GM13977 (cell line): ENCODE data around the gene MEMO1.
"Not testable (repeated sequence)": the region's sequence is repeated elsewhere in the genome, so short reads cannot be mapped to it uniquely, and the experiment has no call there.

ENCODE experiments used
- DNase-seq: peaks from one replicate; pipeline ENCODE4 v3.0.0; 2012; ENCODE audit warnings: low spot score
- CTCF ChIP-seq: IDR thresholded peaks from 2 replicates; pipeline ENCODE4 v1.5.1; 2012; ENCODE audit warnings: mild to moderate bottlenecking, control low read depth; ENCODE audit not compliant: insufficient read depth; ENCODE audit errors: extremely low read depth, missing control alignments
- in situ Hi-C: fragments of 300-500 bp; cut with MboI; formaldehyde crosslinking; loops from one replicate; pipeline ENCODE4 v1.12.0; 2022; ENCODE audit warnings: low sequenced_read_pairs, low pct_unique_long_range_greater_than_20kb, mixed read lengths, inconsistent platforms; ENCODE audit not compliant: unreplicated experiment

The MEMO1 gene

GRCh38 chr2:31922542-31923408 is 88.0 kb downstream of the MEMO1 start:
- in situ Hi-C loops = no loop called here

GRCh38 chr2:31920962-31921361 is 89.8 kb downstream of the MEMO1 start:
- DNase-seq = no peak
- in situ Hi-C loops = no loop called here
- TF ChIP-seq CTCF = no peak

More at GRCh38 chr2:31922542-31923408, 88.0 kb downstream of the MEMO1 start:
- no peak for DNase-seq
- no peak for TF ChIP-seq CTCF

GRCh38 chr2:31919499-31919898 is 91.3 kb downstream of the MEMO1 start:
- no peak for TF ChIP-seq CTCF
- in situ Hi-C loops = no loop called here
- DNase-seq = no peak

GRCh38 chr2:31909661-31910060 is 101.1 kb downstream of the MEMO1 start:
- TF ChIP-seq CTCF = no peak
- in situ Hi-C loops = no loop called here
- DNase-seq = no peak

- DNase-seq, in situ Hi-C loops: not testable (repeated sequence)
Observed at GRCh38 chr2:31907491-31907890, 103.3 kb downstream of the MEMO1 start.

- no peak for DNase-seq
- no peak for TF ChIP-seq CTCF
- in situ Hi-C loops = no loop called here
Observed at GRCh38 chr2:31903109-31903780, 107.6 kb downstream of the MEMO1 start.

- TF ChIP-seq CTCF = no peak
- DNase-seq = no peak
- in situ Hi-C loops = no loop called here
Observed at GRCh38 chr2:31901900-31902299, 108.9 kb downstream of the MEMO1 start.

GRCh38 chr2:31900156-31900555 is 110.7 kb downstream of the MEMO1 start:
- in situ Hi-C loops, DNase-seq: not testable (repeated sequence)

GRCh38 chr2:31898346-31898745 is 112.5 kb downstream of the MEMO1 start:
- in situ Hi-C loops, DNase-seq: not testable (repeated sequence)

- DNase-seq, in situ Hi-C loops: not testable (repeated sequence)
Observed at GRCh38 chr2:31897340-31897739, 113.5 kb downstream of the MEMO1 start.
